Dedifferentiated amniotic fluid mesenchymal stem cell (primary cell): ENCODE results near the gene HOXB3.
"Not testable (repeated sequence)": the region's sequence is repeated elsewhere in the genome, so short reads cannot be mapped to it uniquely, and the experiment has no call there.

ENCODE experiments used
- DNase-seq: peaks from one replicate; pipeline ENCODE4 v3.0.0-alpha.2; 2016; ENCODE audit errors: extremely low spot score

HOXB3 gene

DNA sequence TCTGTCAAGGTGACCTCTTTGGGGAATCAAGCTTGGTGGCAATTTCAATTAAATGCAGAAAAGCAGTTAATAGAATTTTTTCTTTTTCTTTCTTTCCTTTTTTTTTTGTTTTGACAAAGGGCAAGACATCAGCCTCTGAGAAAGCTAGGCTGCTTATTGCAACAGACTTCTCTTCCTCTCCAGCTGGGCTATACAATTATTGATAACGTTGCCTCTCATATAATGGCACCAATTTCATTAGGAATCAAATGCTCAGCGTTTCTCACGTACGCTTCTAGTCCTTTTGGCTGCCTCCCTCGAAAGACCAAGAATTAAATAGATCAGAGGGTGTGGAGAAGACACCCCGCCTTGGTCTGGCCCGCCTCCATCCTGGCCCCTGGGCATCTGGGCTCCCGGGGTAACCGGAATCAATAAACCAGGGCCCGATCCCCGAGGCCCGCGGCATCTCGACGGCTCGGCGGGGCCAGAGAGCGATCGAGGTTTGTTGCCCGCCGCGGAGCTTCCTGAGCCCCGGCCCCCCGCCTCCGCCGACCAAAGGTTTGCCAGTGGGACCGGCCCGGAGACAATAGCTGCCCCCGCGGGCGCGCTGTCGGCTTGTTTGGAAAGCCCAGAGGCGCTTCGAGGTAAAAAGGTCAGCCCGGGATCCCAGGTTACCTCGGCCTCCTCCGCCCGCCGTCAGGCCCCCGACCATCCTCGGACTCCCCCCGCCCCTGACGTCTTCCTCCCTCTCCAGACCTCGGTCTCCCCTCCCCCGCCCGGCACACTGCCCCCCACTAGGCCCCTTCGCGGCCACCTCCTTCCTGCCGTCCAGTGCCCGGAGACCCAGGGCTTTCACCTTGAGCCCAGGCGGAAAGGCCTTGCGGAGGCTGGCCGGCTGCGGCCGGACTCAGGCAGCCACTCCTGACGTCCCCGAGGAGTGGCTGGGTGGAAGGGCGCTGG, 63.2 kb downstream of the HOXB3 start:
- no peak for DNase-seq

DNA sequence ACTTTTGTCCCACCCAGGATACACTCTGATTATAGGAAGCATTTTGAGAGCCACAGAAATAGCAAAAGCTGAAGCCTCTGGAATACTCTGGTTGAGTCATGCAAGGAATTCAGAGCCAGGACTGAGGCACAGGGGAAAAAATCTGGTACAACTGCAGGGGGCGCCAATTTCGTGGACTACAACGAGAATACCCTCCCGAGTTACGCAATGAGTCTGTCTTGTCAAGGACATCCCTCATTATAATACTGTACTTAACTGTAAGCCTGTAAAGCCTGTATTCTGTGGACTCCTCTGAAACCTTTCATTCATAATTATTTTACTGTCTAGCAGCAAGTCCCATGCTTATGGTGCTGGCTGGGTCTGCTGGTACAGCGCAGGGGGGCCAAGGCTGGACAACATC, 67.0 kb downstream of the HOXB3 start:
- no peak for DNase-seq

DNA sequence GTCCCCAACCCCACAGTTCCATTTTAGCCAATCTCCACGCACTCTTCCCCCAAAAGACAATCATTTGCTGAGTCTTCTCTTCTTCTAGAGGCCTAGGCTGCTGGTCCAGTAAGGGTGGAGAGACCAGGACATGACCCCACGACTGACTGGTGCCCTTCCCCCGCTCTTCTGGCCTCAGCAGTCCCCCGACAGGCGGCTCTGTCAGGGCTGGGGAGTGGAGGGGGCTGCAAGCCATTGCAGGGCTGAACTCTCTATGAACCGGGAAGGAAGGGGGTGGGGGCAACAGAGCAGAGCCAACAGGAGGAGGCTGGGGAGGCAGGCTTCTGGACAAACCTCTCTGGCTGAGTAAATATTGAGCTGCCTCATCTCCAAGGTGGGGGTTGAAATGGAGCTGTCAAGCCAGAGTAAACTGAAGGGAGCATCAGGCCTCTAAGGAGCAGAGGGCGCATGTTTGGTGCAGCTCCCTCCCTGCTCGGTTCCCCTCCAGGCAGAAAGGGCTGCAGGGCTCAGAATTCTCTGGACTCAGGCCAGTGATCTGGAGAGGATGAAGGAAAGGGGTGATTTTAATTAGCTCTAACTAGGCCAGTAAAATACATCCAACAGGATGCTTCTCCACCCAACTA, 67.9 kb downstream of the HOXB3 start:
- no peak for DNase-seq

DNA sequence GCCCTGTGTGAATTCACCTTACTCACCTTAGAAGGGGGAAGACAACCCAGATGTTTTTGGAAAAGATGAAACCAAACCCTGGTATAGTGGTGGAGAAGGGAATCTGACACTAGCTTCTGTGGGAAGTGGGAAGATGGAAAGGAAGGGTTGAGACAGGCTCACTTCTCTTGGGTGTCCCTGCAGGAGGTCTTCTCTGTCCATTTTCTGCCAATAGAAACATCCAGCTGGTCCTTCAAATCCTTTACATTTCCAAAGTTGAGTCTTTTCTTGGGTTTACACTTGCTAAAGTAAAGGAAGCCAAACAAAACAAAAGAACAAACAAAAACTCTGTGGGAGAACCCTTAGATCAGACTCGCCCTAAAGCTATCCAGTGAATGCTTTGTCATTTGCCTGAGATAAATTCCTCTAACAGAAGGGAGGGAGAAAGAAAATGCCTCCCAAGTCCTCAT, 69.4 kb downstream of the HOXB3 start:
- no peak for DNase-seq

DNA sequence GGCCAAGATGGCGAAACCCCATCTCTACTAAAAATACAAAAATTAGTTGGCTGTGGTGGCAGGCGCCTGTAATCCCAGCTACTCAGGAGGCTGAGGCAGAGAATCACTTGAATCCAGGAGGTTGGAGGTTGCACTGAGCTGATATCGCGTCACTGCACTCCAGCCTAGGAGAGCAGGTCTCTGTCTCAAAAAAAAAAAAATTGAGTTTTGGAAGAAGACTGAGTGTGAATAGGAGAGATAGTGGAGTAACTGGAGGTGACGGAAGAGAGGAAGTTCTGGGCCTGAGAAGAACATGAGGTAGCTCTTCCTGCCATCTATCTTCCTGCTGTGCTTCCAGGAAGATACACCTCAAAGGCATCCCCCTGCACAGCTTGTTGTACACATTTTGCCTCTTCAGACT, 70.6 kb downstream of the HOXB3 start:
- no peak for DNase-seq

DNA sequence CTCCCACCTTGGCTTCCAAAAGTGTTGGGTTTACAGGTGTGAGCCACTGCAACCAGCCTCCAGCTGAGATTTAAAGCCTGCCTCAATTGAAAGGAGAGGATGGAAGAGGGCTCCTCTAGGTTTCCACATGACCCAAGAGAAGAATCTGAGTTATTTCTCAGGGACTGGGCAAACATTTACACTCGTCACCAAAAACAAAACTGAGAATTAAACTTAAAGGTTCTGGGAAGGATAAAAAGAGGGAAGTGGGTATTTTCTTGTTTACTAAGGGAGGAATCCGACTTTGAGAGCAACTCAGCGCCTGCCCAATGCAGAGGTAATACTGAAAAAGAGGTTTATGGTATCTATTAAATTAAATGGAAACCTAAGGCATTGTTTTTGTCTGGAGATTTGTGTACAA, 72.6 kb downstream of the HOXB3 start:
- DNase-seq = no peak

DNA sequence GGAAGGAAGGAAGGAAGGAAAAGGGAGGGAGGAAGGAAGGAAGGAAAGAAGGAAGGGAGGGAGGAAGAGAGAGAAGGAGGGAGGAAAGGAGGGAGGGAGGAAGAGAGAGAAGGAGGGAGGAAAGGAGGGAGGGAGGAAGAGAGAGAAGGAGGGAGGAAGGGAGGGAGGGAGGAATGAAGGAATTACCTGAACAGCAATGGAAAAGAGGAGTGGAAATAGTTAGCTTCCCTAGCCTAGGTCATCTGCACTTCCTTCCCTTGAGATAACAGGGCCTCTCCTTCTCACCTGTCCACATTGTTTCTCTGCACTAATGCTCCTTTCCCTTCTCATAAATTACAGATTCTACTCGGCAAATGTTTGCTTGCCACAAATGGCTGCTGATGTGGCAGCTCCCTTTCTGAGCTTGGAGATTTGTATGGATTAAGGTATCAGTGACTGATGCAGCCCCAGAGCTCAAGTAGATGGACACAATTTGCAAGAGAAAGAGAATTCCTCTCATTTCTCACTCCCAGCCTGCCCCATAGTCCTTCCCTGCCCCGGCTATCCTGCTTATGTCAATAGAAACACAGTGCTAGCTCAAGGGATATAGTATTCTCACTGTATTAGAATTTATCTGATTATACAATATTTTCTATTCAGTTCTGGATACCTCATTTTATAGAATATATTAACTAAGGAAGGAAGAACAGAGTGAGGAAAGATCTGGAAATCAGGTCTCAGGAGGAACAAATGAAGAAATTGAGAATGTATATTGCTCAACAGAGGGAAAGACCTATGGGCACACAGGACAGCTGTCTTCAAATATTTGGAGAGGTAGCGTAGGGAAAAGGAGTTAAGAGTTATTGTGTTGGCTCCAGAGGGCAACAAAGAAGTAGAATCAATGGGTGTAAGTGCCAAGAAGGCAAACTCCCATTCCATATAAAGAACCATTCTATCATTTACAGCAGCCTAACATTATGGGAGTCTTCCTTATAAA, 73.8 kb downstream of the HOXB3 start:
- DNase-seq = no peak

DNA sequence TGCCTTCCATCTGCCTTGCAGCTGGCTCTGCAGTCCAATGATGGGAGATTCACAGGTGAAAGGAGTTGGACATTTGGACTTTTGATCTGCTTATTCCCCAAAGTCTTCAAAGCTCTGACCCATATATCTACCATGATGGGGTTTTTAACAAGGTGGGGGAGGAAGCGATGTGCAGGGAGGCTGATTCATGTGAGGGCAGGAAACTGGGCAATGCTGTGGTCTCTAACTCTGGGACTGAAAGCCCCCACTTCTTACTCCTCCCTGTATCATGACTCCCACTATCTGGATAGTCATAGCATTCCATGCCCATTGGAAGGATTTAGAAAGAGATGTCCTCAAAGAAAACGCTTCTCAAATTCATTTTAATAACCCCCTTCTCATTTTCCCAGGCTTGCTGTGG, 75.6 kb downstream of the HOXB3 start:
- DNase-seq = no peak

DNA sequence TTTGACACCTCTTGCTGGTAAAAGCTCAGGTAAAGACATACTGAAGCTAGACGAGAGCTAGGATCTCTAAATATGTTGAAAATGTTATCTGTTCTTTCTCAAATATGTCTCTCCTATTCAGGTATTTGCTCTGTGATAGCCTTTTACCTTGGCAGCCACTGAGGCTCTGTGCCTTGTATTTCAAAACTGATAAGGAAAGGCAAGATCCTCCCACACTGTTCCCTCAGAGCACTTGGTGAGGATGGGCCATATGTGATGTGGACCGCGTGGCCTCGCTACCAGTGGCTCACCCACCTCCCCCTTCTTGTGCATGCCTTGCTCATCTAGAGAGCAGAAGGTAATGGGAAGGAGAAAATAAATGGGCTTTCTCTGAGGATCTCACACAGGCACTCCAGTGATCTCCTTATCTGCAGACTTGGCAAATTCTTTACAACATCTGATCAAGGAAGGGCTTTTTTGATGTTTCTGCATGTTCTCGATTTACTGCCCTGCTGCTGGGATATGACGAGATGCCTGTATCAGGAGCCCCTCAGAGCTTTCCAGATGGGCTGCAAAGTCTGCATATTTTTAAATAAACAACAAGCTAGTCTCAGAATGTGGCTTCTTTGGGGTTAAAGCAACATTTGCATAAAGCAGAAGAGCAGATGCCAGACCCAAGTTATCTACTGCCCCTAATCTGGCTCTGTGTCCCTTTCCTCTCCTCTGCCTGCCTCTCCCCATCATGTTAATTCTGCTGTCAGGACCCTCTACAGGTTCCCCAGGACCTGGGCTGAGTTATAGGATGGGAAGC, 76.2 kb downstream of the HOXB3 start:
- no peak for DNase-seq

DNA sequence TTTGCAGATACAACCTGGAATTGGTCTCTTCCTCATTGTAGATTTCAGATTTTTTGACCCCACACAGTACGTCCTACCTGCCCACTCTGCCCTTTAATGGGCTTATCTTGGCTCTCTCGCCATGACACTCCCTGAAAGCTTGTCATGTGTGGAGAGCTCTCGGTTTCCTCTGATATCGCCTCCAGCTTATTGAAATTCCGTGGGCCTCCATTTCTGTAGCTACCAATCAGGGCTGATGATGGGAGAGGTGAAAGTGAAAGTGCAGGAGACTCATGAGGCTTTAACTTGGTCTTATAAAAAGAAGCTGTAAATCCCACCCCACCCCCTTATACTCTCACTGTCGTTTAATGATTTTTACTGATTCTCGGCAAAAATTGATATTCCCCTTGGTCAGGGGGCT, 76.9 kb downstream of the HOXB3 start:
- no peak for DNase-seq

DNA sequence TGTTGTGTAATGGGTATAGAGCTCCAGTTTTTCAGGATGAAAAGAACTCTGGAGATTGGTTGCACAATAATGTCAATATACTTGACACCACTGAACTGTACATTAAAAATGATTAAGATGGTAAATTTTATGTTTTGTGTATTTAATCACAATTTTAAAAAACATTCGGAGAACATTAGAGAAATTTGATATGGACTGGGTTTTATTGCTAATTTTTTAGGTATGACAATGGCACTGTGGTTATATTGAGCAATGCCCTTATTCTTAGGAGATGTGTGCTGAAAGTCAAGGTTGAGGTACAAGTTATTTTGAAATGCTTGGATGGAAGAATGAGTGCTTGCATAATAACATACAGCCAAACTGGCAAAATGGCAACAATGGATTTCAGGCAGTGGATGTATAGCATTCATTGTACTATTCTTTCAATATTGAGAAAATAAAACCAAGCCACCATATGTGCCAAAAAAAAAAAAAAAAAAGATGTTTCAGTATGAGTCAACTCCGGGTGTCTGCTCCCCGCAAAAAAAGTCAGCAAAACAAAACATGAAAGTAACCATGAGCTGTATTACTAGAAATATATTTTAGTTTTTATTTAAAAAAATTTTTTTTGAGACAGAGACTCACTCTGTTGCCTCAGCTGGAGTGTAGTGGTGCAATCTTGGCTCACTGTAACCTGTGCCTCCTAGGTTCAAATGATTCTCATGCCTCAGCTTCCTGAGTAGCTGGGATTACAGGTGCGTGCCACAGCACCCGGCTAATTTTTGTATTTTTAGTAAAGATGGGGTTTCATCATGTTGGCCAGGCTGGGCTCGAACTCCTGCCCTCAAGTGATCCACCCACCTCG, 79.1 kb downstream of the HOXB3 start:
- no peak for DNase-seq

DNA sequence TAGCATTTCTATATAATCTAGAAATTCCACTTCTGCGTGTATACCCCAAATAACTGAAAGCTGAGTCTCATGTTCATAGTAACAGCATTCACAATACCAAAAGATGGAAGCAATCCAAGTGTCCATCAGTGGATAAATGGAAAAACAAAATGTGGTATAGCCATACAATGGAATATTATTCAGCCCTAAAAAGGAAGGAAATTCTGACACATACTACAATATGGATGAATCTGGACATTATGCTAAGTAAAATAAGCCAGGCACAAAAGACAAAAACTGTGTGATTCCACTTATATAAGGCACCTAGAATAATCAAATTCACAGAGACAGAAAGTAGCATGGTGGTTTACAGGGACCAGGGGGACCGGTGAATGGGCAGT, 79.7 kb downstream of the HOXB3 start:
- DNase-seq = no peak

DNA sequence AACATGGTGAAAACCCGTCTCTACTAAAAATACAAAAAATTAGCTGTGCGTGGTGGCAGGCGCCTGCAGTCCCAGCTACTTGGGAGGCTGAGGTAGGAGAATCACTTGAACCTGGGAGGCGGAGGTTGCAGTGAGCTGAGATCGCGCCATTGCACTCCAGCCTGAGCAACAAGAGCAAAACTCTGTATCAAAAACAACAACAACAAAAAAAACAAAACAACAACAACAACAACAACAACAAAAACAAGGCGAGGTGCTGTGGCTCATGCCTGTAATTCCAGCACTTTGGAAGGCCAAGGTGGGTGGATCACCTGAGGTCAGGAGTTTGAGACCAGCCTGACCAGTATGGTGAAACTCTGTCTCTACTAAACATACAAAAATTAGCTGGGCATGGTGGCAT, 80.3 kb downstream of the HOXB3 start:
- not testable (repeated sequence) for DNase-seq

DNA sequence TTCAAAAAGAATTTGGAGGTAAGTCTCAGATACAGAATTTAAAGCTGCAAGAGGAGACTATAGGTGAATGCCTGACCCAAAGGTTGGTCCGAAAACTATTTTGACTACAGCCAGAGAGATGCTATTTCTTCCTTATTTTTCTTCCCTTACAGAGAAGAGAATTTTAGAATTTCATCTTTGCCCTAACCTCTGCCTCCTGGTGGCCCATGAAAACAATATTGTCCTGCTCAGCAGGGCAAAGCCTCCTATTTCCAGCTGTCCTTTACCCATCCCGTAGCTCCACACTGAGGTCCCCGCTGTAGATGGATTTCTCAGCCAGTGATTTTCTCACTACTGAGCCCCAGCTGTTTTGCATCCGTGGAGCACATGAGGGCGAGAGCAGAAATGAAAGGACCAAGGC, 83.8 kb downstream of the HOXB3 start:
- DNase-seq = no peak

DNA sequence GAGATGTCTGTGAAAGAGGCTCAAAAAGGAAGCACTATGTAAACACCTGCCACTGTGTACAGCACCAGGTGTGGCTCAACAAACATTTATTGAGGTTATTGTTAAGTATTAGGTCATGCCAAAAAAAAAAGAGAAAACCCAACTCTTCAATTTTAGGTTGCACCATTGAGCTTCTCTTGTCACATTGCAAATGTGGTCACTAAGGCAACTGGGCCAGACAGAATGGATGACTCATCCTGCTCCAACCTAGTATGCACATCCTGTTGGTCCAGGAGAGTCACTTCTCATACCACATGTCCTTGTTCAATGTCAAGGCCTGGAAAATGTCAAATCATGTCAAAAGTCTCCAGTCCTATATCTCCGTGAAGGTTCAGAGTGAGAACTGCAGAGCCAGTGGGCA, 84.3 kb downstream of the HOXB3 start:
- no peak for DNase-seq

DNA sequence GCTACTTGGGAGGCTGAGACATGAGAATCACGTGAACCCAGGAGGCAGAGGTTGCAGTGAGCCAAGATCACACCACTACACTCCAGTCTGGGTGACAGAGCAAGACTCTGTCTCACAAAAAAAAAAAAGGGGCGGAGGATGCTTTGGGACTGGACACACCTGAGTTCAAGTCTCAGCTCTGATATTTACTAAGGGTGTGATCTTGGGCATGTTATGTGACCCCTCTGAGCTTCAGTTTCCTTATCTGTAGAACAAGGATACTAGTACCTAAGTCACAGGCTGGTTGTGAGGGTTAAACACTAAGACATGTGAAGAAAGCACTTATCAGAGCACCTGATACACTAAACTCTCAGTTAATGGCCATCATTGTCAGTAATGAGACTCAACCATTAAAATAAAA, 85.1 kb downstream of the HOXB3 start:
- DNase-seq = no peak

DNA sequence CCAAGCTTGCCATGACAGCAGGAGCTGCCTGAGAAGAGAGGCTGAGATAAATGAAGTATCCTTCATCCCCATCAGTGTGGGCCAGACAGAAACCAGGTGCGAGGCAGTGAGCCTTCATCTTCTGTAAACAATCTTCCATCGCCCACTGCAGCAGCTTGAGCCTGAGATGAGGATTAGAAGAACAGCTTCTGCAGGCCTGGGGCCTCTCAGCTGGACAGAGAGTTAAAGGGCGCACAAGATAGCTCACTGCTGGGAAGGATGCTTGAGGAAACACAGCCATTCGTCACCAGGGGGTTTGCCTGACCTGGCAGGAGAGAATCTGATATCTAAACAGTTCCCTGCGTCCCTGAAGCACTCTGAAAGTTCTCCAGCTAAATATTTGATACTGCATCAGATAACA, 86.3 kb downstream of the HOXB3 start:
- no peak for DNase-seq

DNA sequence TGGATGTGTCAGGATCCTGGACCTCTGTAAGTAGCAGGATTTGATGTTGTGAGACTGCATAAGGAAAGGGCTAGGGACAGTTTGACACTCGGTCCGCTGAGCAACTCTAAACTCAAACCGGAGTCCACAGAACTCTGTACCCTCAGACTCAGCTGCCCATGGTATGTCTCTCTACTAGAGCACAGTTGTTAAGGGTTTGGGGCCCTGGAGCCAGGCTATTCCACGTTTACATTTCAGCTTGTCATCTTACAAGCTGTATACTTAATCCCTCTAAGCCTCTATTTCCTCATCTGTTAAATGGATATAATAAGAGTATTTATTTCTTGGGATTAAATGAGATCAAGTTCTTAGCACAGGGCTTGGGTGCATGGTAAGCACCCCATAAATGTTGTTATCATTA, 87.1 kb downstream of the HOXB3 start:
- no peak for DNase-seq

DNA sequence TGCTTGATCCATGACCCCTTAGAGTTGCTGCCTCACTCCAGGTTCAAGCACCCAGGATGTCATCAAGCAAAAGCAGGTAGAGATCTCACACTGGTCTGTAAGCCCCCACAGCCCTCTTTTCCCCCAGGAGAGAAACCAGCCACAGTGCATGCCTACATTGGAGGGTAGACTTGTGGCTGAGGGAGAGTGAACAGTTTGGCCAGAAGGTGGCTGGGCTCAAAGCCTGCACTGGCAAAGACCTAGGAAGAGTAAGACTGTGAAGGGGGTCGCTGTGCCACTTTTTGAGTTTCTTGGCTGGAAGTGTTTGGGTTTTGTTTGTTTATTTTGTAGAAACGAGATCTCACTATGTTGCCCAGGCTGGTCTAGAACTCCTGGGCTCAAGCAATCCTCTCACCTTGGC, 87.7 kb downstream of the HOXB3 start:
- no peak for DNase-seq
